Superior temporal gyrus (tissue), 1 donor: Measurements from ENCODE around the gene OPTC.
A peak's percentile ranks its signal among the peaks of the same experiment; 100 is the strongest.

Experiments
- DNase-seq: peaks from one replicate; pipeline ENCODE4 v3.0.0-alpha.2; 2016; ENCODE audit errors: extremely low spot score

Gene OPTC

DNA sequence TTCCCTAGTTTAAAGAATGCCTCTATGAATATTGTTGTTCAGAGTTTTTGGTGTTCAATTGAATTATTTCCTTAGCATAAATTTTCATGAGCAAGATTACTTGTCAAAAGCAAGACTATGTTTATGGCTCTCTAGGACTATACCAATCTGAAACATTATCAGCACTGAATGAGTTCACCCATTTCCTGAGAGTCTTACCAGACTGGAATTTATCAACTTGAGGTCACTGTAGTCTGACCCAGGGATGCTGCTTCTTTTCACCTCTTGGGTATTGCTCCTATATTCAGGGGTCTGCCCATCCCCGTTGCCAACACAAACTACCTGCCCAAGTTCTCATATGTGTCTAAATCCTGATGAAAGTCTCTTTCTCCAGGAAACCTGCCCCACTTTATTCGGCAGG is 42.6 kb downstream of the OPTC start:
- DNase-seq: no peak

DNA sequence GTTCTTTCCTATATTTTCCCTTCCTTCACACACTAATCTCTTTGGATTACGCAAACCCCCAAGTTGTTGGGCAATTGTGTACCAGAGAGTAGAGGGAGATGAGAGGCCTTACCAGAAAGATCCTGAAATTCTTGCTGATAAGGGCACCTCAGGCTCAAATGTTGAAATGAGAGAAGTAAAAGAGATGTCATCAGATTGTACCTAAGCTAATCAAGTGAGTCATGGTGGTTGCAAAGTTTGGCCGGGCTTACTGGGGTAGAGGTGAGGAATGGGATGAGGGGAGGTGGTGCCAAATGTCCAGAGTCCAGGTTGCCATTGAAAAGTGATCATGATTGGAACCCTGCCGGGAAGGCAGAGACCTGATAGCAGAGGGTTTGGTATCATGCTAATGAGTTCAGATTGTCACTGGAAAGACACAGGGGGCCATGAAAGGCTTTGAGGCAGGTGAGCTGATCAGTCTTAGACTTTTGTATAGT is 43.1 kb downstream of the OPTC start:
- no peak for DNase-seq

DNA sequence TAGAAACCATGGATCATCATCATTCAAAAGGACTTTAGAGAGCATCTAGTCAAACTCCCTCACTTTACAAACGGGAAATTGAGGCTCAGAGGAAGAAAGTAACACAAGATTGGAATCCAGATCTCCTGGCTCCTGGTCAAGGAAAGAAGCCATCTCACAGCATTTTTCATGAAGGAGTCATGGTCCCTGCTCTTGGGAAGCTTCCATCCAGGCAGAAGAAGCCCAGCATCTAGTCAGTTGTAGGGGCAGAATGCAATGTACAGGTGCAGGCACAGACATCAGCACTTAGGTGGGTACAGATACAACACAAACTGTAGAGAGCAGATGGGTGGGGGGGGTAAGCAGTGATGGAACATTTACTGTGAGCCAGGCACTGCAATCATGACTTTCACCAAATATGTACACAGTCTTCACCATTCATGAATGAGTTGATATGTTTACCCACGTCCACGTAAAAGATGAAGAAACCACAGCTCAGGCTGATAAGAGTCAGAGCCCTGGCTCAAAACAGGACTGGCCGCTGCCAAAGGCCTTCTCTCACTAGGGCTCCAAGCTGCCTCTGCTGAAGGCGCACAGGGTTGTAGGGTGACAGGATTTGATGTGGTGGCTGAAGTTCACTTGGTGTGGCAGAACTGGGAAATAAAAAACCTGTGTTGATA is 44.0 kb downstream of the OPTC start:
- no peak for DNase-seq

DNA sequence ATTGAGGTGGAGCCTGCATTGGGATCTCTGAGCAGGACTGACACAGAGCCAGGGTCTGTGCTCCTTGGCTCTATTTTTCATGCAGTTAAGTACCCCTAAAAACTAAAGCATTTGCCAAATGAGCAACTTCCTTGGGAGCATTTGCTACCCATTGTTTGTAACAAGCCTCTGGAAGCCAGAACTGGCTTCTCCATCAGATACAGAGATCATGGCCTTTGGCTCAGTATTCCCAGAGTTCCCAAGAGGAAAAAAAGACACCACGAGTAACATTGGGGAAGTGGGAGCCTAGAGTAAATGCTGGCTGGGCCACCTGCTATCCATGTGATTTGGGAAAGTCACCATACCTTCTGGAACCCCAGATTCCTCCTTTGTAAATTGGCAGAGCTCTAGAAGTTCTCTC is 44.8 kb downstream of the OPTC start:
- no peak for DNase-seq

DNA sequence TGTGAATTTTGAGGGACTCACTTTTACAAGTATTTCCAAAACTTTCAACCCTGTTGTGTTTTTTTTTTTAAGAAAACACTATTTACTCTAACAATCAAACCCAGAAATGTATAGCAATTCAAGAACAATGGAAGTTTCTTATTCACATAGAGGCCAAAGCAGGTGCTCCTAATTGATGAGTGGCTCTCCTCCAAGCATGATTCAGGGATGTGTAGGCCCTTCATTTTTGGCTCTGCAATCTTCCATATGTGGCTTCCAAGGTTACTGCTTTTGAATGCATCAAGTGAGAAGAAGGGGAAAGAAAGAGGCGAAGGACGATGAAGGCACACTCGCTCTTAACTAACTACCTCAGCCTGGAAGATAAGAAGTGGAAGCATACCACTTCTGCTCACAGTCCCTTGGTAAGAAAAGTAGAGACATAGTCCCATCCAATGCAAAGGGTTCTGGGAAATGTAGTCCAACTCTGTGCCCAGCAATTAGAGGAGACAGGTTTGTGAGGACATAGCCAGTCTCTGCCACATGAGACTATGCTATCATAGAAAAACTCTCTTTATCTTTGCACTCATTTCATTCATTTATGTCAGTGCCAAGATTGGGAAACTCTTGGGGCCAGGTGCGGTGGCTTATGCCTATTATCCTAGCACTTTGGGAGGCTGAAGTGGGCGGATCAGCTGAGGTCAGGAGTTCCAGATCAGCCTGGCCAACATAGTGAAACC is 46.0 kb downstream of the OPTC start:
- no peak for DNase-seq

DNA sequence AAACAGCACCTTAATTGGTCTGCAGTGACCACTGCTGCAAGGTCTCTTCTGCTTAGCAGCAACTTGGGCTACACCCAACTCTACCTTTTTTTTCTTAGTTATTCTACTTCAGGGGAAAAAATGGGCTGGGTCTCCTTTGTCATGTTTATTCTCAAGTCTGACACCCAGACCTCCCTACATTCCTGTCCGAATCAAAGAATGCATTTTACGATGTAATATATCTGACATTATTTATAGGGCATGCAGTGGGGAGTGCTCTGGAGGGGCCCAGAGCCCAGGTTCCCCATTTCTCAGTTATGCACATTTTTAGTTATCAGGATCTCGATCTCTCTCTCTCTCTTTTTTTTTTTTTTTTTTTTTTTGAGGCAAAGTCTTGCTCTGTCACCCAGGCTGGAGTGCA is 50.5 kb downstream of the OPTC start:
- DNase-seq: no peak

DNA sequence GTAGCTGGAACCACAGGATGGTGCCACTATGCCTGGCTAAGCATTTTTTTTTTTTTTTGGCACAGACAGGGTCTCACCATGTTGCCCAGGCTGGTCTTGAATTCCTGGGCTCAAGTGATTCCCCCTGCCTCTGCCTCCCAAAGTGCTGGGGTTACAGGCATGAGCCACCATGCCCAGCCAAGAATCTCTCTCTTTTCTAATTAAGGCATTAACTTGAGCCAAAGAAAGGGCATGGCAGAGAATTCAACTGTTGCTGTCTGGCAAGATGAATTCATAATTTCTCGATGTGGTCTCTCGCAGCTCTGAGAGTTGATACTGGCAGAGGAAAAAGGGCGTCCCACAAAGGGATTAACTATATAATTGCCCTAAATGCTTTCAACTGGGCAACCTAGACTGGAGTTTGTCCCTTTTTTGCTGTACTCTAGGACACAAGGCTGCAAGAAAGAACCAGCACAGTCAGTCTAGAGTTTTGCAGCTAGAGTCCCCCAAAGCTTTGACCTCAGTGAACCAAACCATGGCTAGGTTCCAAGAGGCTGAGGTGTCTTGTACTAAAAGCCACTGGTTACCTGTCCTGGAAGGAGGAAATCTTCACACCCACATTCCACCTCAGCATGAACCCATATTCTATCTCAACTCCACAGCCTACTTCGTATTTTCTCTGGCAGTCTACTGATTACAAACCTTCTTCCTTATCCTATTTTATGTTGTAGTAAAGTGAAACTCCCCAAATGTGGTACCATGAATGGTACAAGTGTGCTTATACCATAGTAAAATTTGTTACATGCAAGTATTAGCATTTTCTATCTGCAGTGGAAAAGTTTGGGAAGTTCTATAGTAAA is 51.2 kb downstream of the OPTC start:
- no peak for DNase-seq

DNA sequence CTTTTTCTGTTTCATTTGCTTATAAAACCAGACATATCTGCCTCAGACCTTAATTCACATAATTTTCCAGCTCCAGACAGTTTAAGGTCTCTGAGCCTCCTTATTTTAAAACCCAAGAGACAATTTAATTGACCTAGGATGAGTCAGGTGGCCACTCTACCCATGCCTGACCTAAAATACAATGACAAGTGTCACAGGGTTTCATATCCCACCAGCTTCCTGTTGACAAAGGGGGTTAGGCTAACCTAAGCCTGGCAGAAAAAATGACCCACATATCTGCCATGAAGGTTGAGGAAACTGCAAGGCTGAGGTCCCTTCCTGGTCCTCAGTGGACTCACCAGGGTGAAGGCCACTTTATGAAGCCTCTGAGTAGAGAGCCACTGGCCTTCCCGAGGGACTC is 52.3 kb downstream of the OPTC start:
- DNase-seq: no peak

DNA sequence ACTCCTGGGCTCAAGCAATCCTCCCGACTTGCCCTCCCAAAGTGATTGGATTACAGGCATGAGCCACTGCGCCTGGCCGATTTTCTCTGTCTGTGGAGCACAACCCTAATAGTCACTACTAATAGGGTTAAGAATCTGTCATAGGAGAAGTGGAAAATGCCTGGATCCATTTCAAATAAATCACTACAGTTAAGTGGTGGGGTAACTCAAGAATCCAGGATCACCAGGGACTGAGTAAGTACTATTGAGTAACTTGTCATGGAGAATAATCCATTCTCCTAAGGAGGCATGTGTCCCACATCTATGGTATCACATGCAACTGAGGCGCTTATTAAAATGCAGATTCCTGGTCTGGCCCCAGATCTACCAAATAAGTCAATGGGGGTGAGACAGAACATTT is 53.2 kb downstream of the OPTC start:
- DNase-seq: no peak

DNA sequence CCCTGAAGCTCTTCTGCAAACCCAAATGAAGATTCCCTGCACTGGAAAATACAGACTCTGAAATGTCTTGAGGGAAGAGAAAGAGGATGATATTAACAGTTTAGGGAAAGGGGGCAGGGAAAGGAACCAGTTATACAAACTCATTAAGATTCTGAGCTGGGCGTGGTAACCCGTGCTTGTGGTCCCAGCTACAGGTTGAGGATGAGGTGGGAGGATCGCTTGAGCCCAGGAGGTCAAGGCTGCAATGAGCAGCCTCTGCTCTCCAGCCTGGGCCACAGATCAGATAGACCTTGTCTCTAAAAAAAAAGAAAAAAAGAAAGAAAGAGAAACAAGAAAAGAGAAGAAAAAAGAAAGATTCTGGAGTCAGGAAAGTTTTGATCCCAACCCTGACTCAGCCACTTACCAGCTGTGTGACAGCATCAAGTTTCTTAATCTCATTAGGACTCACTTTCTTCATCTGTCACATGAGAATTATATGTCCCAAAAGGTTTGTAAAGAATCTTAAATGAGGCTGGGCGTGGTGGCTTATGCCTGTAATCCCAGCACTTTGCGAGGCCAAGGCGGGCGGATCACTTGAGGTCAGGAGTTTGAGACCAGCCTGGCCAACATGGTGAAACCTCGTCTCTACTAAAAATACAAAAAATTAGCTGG is 53.9 kb downstream of the OPTC start:
- DNase-seq: no peak

DNA sequence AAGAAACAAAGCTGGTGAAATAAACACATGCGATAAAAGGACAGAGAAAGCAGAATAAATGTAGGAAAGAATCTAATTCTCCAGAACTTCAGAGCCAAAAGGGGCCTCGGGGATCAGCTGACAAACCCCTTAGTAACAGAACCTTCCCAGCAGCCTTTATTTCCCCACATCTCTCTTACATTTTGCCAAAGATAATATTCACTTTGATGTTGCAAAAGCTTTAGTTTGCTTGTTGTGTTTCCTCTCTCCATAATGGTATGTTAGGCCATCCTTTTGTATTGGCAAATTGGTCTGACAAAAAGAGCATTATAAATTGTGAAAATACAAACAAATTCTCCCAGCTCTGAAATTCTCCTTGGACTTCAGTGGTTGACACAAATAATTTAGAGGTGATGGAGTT is 54.9 kb downstream of the OPTC start:
- no peak for DNase-seq

DNA sequence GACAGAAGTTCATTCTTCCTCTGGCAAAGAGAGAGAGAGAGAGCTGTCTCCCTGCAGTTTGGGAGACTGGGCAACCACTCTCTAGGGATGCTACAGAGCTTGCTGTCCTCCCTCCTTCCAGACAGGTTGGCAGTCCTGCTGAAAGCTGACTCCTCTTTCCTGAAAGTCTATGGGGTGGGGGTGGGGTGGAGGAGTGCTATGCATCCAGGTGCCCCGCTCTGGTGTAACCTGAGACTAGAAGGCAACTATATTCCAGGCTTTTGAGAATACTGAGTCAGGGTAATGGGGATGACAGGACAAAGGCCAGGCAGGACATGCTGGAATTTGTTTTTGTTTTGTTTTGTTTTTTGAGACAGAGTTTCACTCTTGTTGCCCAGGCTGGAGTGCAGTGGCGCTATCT is 55.4 kb downstream of the OPTC start:
- DNase-seq: no peak

DNA sequence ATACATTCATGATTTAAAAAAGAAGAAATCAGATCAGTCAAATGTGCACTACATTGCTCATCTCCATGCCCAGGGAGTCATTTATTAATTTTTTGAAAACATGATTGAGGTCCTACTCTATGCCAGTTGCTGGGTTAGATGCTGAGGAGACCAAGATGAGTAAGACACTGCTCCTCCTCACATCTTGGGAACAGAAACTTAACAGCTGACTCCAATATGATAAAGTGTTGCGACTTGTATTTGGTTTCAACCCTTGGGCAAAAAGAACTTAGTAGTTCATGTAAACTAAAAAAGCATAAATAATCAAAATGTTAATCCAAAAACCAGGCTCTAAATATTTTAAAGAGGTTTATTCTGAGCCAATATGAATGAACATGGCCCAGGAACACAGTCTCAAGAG is 56.9 kb downstream of the OPTC start:
- DNase-seq: no peak

DNA sequence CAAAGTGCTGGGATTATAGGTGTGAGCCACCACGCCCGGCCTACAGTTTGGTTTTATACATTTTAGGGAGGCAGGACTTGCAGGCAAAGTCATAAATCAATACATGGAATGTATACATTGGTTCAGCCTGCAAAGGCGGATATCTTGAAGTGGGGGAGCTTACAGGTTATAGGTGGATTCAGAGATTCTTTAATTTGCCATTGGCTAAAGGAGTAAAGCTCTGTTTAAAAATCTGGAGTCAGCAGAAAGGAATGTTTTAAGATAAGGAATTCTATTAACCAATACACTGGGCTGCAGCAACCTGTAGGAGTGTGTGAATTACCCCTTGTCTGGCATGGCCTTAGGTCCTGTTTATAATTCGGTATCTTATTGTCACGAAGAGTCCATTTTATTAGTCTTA is 57.6 kb downstream of the OPTC start:
- no peak for DNase-seq

DNA sequence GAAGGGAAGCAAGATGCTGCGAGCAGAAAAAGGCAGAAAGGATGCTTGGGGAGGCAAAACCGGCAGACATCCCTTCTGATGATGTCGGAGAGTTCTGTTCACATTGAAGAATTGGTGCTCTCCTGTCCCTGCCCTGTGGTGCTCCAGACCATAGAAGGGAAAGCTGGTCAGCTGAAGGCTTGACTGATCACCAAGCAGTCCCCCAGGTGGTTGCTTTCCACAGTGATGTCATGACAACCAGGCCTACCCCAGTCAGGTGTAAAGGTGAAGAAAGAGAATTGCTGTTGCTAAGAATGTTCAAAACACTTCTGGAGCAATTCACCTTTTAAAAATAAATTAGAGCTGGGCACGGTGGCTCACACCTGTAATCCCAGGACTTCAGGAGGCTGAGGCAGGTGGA is 59.5 kb downstream of the OPTC start:
- DNase-seq: no peak

DNA sequence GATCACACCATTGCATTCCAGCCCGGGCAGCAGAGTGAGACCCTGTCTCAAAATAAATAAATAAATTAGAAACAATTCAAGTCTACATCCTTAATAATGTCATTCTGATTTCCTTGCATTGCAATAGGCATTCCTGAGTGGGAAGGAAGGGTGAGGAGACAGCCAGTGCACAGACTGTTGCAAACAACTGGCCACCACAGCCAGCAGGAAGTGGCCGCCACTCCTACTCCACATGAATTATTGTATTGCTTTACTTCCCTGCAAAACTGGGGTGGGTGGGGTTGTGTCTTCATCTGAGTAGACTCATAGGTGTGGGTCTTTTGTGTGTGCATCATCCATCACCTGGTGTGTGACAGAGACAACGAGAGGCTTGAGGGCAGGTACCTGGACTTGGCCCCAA is 60.1 kb downstream of the OPTC start:
- DNase-seq: no peak

DNA sequence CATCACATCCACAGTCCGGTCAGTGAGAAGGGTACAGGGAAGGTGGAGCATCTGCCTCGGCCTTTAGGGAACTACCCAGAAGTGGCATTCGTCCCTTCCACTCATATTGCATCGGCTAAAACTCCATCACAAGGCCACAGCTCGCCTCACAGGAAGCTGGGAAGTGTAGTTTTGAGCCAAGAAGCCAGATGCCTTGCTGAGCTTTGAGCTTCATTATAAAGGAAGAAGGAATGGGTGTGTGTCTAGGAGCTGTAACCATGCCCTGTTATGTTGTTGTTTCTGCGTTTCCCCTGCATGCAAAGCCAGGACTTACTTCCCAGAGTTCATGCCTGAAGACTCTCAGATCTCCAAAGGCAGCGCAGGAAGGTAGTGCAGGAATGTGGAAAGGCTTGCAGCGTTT is 61.1 kb downstream of the OPTC start:
- no peak for DNase-seq

DNA sequence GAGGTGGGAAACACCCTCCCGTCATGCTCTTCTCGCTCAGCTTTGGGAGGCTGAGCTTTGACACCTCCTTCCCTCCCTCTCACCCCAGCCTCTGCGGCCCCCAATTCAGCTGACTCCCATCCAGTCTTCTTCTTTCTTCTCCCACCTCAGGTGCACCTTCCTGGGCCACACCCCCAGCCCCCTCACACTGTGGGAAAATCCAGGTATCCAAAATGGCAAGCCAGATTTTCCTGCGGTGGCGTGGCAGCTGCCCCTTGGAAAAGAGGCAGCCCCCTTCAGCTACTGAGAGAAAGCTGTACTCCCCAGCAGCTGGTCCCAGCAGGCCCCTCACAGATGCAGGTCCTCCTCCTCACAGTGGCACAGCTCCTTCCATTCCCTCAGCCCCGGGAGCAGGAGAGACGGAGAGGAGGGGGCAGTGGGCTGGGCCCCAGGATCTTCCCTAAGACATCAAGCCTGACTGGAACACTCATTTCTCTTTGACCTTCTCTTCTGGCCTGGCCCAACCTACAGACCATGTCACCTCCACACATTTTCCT is 61.6 kb downstream of the OPTC start:
- no peak for DNase-seq

DNA sequence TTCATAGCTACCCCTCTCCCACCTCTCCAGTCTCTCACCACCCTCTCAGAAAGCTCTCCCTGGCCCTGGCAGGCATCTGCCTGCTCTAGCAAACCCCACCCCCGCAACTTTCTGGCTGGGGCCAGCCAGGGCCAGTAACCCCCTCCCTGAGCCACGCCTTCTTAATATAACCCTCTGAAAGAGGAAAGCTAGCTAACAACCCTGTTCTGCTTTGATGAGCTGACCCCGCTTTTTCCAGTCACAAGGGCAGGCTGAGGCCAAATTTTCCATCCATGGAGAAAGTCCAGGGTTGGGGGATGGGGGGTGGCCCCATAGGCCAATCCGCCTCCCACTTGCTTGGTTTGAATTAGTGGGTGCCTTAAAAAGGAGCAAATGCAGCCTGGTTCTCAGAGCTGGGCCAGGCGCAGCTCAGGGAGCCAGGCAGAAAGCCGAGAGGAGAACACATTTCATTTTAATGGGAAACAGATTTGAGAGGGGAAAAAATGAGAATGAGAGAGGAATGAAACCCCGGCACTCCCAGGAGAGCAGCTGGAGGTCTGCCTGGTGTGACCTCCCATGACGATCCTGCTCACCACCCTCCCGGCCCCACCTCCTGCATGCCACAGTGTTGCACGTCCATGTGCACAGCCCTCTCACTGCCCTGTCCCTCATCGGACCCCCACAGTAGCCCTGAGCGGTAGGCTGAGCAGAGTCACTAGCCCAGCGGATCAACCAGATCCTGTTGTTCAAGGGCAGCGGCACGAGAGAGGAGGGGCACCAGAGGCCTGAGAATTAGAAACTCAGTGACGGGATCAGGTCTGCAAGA is 62.3 kb downstream of the OPTC start:
- no peak for DNase-seq

DNA sequence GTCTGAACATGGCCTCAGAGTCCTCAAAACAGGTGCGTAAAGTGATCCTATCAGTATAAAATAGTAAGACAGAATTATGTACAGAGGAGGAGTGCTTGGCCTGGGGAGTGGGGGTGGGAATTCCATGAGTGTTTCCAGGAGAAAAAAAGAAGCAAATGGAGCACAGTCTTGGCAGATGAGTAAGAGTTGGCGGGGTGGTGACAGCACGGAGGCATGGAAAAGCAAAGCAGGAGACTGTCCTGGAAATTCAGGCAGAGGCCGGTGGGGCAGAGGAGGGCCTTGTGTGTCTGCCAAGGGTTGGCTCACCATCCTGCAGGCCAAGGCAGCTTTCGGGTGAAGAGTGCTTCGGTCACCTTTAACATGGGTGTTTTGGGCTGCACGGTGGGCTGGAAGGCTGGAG is 63.4 kb downstream of the OPTC start:
- DNase-seq: peak; percentile 33

DNA sequence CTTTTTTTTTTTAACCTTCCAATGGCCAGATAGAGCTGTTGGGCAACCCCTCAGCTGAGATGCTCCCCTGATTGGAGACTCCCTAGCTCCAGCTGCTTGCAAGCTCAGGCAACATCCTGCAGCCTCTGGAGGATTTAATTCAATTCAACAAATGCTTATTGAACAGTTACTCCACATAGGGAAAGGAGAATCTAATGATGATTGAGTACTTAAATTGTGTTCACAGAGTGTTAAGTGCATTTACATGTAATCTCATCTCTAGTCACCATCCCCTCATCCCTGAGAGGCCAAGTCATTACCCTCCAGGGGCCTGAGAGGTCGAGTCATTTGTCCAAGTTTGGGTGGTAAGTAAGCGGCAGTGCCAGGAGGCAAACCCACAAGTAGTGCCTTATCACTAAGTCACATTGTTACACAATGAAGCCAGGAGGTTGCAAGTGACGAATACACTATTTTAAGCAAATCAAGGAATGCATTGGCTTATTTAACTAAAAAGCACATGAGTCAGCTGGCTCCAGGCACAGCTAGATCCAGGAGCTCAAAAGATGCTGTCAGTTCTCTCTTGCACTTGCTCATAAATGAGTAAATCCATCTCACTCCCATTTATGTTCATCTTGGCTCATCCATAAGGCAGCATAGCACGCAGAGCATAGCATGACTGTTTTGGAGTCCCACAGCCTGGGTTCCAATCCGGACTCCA is 64.3 kb downstream of the OPTC start:
- DNase-seq: peak; percentile 78
